Endothelial cell of umbilical vein (primary cell): ENCODE data around the gene NDUFB4. TPM values are rescaled to one million over a fixed set of nuclear protein-coding genes. Genes with fewer than 3 reads are reported as not detected.

Experiments used
- BruUV-seq: library from RNA; stranded (reverse); fragments of 400-500 nt; replicated peaks from 2 replicates; lab custom pipeline; 2021; lab: Mats Ljungman, UMichigan
- CTCF ChIA-PET: fragments of 300-600, 350-600 bp; sonication (Branson Sonifier 250); formaldehyde crosslinking; loops from one replicate; lab custom pipeline; 2021; ENCODE audit warnings: antibody characterized with exemption, inconsistent platforms; lab: Charles Lee
- POLR2A ChIA-PET: fragments of 300-600, 350-600 bp; sonication (Branson Sonifier 250); formaldehyde crosslinking; loops from one replicate; lab custom pipeline; 2021; ENCODE audit warnings: antibody characterized with exemption, inconsistent platforms; lab: Charles Lee
- DNase-seq: peaks from one replicate; pipeline ENCODE4 v3.0.0-alpha.2; 2011; ENCODE audit warnings: low read depth, low spot score
- FAIRE-seq: peaks from 2 replicates; lab custom pipeline; 2011; peaks lifted over from hg19 to GRCh38; lab: Jason Lieb, UNC
- H2AFZ ChIP-seq: 2 replicates; pipeline ENCODE4 v1.6.0; 2012; ENCODE audit warnings: low read depth, low read length, control low read depth, inconsistent platforms
- H3K27ac ChIP-seq: 2 replicates; pipeline ENCODE4 v1.5.1; 2011; ENCODE audit warnings: low read depth, mild to moderate bottlenecking, control low read depth, low read length, moderate library complexity; ENCODE audit not compliant: insufficient read depth
- H3K27me3 ChIP-seq, 2 experiments: 2 replicates each; pipeline versions ENCODE4 v1.6.0 to v1.6.1; 2011; ENCODE audit warnings: low read length in 2 of 2, mixed read lengths in 1 of 2; ENCODE audit not compliant: control insufficient read depth in 2 of 2, insufficient read depth in 2 of 2
- H3K36me3 ChIP-seq, 2 experiments: 2 replicates in 1 of 2; 3 replicates in 1 of 2; pipeline ENCODE4 v1.5.1; 2011; ENCODE audit warnings: low read length in 2 of 2, mild to moderate bottlenecking in 1 of 2, moderate library complexity in 1 of 2; ENCODE audit not compliant: control insufficient read depth in 2 of 2, insufficient read depth in 2 of 2; ENCODE audit errors: extremely low read depth in 1 of 2
- H3K4me1 ChIP-seq: 3 replicates; pipeline ENCODE4 v1.5.1; 2011; ENCODE audit warnings: mild to moderate bottlenecking, low read length; ENCODE audit not compliant: control insufficient read depth, insufficient read depth; ENCODE audit errors: extremely low read depth
- H3K4me2 ChIP-seq: 2 replicates; pipeline ENCODE4 v1.6.1; 2011; ENCODE audit warnings: low read length, control low read depth, mixed read lengths; ENCODE audit not compliant: insufficient read depth
- H3K4me3 ChIP-seq, 3 experiments: fragments of 200-600 bp in 1 of 3; sonication (generic), shearing (Covaris generic) in 1 of 3; replicated peaks in 1 of 3; 2 replicates each; pipeline ENCODE4 v1.5.1; 2011 to 2016; ENCODE audit warnings: control low read depth in 3 of 3, low read length in 3 of 3, mild to moderate bottlenecking in 2 of 3, inconsistent platforms in 1 of 3, low read depth in 1 of 3, moderate library complexity in 1 of 3; ENCODE audit not compliant: insufficient read depth in 1 of 3
- H3K79me2 ChIP-seq: 2 replicates; pipeline ENCODE4 v1.6.0; 2012; ENCODE audit warnings: low read length, inconsistent platforms; ENCODE audit not compliant: control insufficient read depth, insufficient read depth
- H3K9ac ChIP-seq: replicated peaks from 2 replicates; pipeline ENCODE3; 2011; ENCODE audit warnings: low read length, control low read depth; ENCODE audit not compliant: insufficient read depth; ENCODE audit errors: extremely low read depth
- H3K9me1 ChIP-seq: replicated peaks from 3 replicates; pipeline ENCODE4 v1.6.0; 2011; ENCODE audit warnings: mild to moderate bottlenecking, low read length; ENCODE audit not compliant: control insufficient read depth, insufficient read depth; ENCODE audit errors: extremely low read depth
- H3K9me3 ChIP-seq: replicated peaks from 2 replicates; pipeline ENCODE4 v1.5.1; 2012; ENCODE audit warnings: low read length, inconsistent platforms; ENCODE audit not compliant: control insufficient read depth, insufficient read depth
- H4K20me1 ChIP-seq: replicated peaks from 2 replicates; pipeline ENCODE3; 2011; ENCODE audit warnings: mild to moderate bottlenecking, low read length; ENCODE audit not compliant: control insufficient read depth, insufficient read depth; ENCODE audit errors: extremely low read depth
- CTCF ChIP-seq, 2 donors: IDR thresholded peaks; 1 replicate in 1 of 2; 2 replicates in 1 of 2; pipeline ENCODE4 v1.5.1; 2011; ENCODE audit warnings: low read length in 2 of 2, mild to moderate bottlenecking in 2 of 2, moderate library complexity in 2 of 2, control low read depth in 1 of 2, inconsistent platforms in 1 of 2, low read depth in 1 of 2; ENCODE audit not compliant: insufficient read depth in 1 of 2; ENCODE audit errors: extremely low read depth in 1 of 2
- EZH2 ChIP-seq: IDR thresholded peaks from 2 replicates; pipeline ENCODE4 v1.6.1; 2012; ENCODE audit warnings: borderline replicate concordance, low read depth, mild to moderate bottlenecking, moderate library complexity, low read length, inconsistent platforms; ENCODE audit not compliant: severe bottlenecking
- FOS ChIP-seq: IDR thresholded peaks from 2 replicates; pipeline ENCODE4 v1.6.1; 2011; ENCODE audit warnings: mild to moderate bottlenecking, low read length, moderate library complexity, borderline replicate concordance; ENCODE audit not compliant: insufficient read depth
- GATA2 ChIP-seq: IDR thresholded peaks from 2 replicates; pipeline ENCODE4 v1.7.0; 2011; ENCODE audit warnings: low read depth, mild to moderate bottlenecking, moderate library complexity, mixed read lengths, low read length; ENCODE audit not compliant: insufficient read length, insufficient read depth
- JUN ChIP-seq: IDR thresholded peaks from 2 replicates; pipeline ENCODE4 v1.6.1; 2011; ENCODE audit warnings: borderline replicate concordance, low read depth; ENCODE audit not compliant: insufficient read length, insufficient read depth
- MAX ChIP-seq: IDR thresholded peaks from 2 replicates; pipeline ENCODE4 v1.6.1; 2011; ENCODE audit not compliant: insufficient read depth, insufficient read length
- MYC ChIP-seq: IDR thresholded peaks from one replicate; pipeline ENCODE4 v1.6.1; 2011; ENCODE audit warnings: mild to moderate bottlenecking, low read depth, low read length
- POLR2A ChIP-seq: IDR thresholded peaks from 2 replicates; pipeline ENCODE4 v1.6.1; 2012; ENCODE audit warnings: low read depth, mild to moderate bottlenecking, control low read depth, low read length
- POLR2AphosphoS5 ChIP-seq: IDR thresholded peaks from 2 replicates; pipeline ENCODE4 v1.6.1; 2012; ENCODE audit warnings: low read depth, mild to moderate bottlenecking, control low read depth, low read length, moderate library complexity; ENCODE audit not compliant: insufficient read depth
- dilution Hi-C: fragments of 300-500 bp; cut with MboI; formaldehyde crosslinking; loops from one replicate; pipeline ENCODE4 v1.15.0; 2019; ENCODE audit warnings: low sequenced_read_pairs; ENCODE audit not compliant: extremely low pct_ligation_motif_present
- intact Hi-C: fragments of 100-400 bp; cut with micrococcal nuclease; formaldehyde crosslinking; loops from one replicate; pipeline ENCODE4 v1.10.0; 2022
- polyA plus RNA-seq, 4 experiments: library from polyadenylated mRNA; depleted of rRNA in 3 of 4; stranded (reverse) in 3 of 4; unstranded in 1 of 4; fragments of >200 nt; gene quantifications; 2 replicates each; pipeline versions ENCODE4 v1.2.1 to v1.2.3, GENCODE V29; 2011 to 2012; ENCODE audit warnings: missing spikeins in 1 of 4
- total RNA-seq: library from RNA; stranded (reverse); gene quantifications from 2 replicates; pipeline ENCODE4 v1.2.3, GENCODE V29; 2021

The NDUFB4 gene
- total and polyA plus RNA-seq, 2 donors (not counting 3 experiments of a cell fraction or from before 2014, with no cell fraction given): 140 to 191 TPM

- dilution Hi-C loops (no loop called here), intact Hi-C loops (no loop called here)
- no peaks in the 10 kb centered on the region for H4K20me1 ChIP-seq
- H3K9me1 ChIP-seq: no peaks in the 10 kb centered on the region
- no peaks in the 10 kb centered on the region for H3K36me3 ChIP-seq
- ChIA-PET CTCF (interaction anchor here (9.0 kb wide), 1 partner anchor 230 kb away, joined by 228 read pairs; no protein-coding TSS in a partner anchor), POLR2A (no interaction called here)
- peaks cover 23% of the 10 kb centered on the region for H3K4me1 ChIP-seq
- H3K9me3 ChIP-seq: no peaks in the 10 kb centered on the region
- no peaks in the 10 kb centered on the region for H3K79me2 ChIP-seq
- H3K4me2 ChIP-seq: no peak overlapping the region
- no peak overlapping the region for H3K4me3 ChIP-seq
- no peak for DNase-seq
- no peak for FAIRE-seq
- no peak overlapping the region for H2AFZ ChIP-seq
- no peak for TF ChIP-seq EZH2
- no peak overlapping the region for H3K9ac ChIP-seq
- no TSS peak for BruUV-seq
- no peak overlapping the region for H3K27ac ChIP-seq
- H3K27me3 ChIP-seq: no peaks in the 10 kb centered on the region
These were observed 32.6 kb upstream of the NDUFB4 start for GRCh38 chr3:120563356-120564022.

- Histone ChIP-seq H3K9me3 (no peaks in the 10 kb centered on the region), H3K4me3 (no peak overlapping the region), H3K9ac (no peak overlapping the region), H3K27ac (no peak overlapping the region), H3K9me1 (no peaks in the 10 kb centered on the region), H3K4me1 (no peaks in the 10 kb centered on the region), H3K79me2 (no peaks in the 10 kb centered on the region), H4K20me1 (no peaks in the 10 kb centered on the region), H3K27me3 (no peaks in the 10 kb centered on the region), H2AFZ (no peak overlapping the region), H3K36me3 (no peaks in the 10 kb centered on the region), H3K4me2 (no peak overlapping the region)
- TF ChIP-seq MAX (no peak), GATA2 (no peak), JUN (no peak), EZH2 (no peak), POLR2A (no peak), CTCF (IDR thresholded peaks at IDR 0.05; ENCODE audit: extremely low read depth in 1 of 2, insufficient read depth in 1 of 2, low read depth in 1 of 2, low read length in 2 of 2) (no peak), FOS (no peak), POLR2AphosphoS5 (no peak), MYC (no peak)
- CTCF ChIA-PET: interaction anchor here (1.1 to 9.0 kb wide), 11 partner anchors 8 to 311 kb away, joined by 3 to 228 read pairs (median 5); partner anchors contain the start of gene NDUFB4
- POLR2A ChIA-PET: no interaction called here
- no TSS peak for BruUV-seq
- dilution Hi-C loops (no loop called here), intact Hi-C loops (no loop called here)
- DNase-seq: no peak
- FAIRE-seq: no peak
These were observed 29.7 kb upstream of the NDUFB4 start for GRCh38 chr3:120566243-120566975.
